ENCODE data around the gene KRT222.

The KRT222 gene

GRCh38 chr17:40614431-40615067 lies 50.4 kb downstream of the KRT222 start:
- no peak for DNase-seq

- no peak for DNase-seq
These were observed 51.4 kb downstream of the KRT222 start for GRCh38 chr17:40613467-40614154.

- no peak for DNase-seq
These were observed 52.3 kb downstream of the KRT222 start for GRCh38 chr17:40612599-40613244.

- DNase-seq = peak; percentile 24
These were observed 53.0 kb downstream of the KRT222 start for GRCh38 chr17:40611840-40612474.

GRCh38 chr17:40610359-40610758 lies 54.6 kb downstream of the KRT222 start:
- DNase-seq = no peak

- DNase-seq = no peak
These were observed 56.9 kb downstream of the KRT222 start for GRCh38 chr17:40608061-40608581.

- DNase-seq = no peak
These were observed 57.3 kb downstream of the KRT222 start for GRCh38 chr17:40607641-40608040.

- no peak for DNase-seq
These were observed 58.2 kb downstream of the KRT222 start for GRCh38 chr17:40606548-40607353.

GRCh38 chr17:40605306-40605705 lies 59.7 kb downstream of the KRT222 start:
- no peak for DNase-seq
